ENCODE results near the gene ITM2B.

The ITM2B gene

GRCh38 chr13:48302871-48303358 lies 69.9 kb downstream of the ITM2B start:
- in situ Hi-C loops (cut with MboI; ENCODE audit: low sequenced_read_pairs) = no loop called here

- in situ Hi-C loops (cut with MboI; ENCODE audit: low sequenced_read_pairs) = no loop called here
Measured at GRCh38 chr13:48303359-48304142, 70.5 kb downstream of the ITM2B start, which contains the start of gene RB1. RB1 (plus strand) TSS chr13:48303751; CDS start chr13:48303913, 162 bp downstream.

GRCh38 chr13:48304143-48304876 lies 71.3 kb downstream of the ITM2B start:
- in situ Hi-C loops (cut with MboI; ENCODE audit: low sequenced_read_pairs) = no loop called here

GRCh38 chr13:48311223-48311622 lies 78.2 kb downstream of the ITM2B start:
- in situ Hi-C loops (cut with MboI; ENCODE audit: low sequenced_read_pairs) = no loop called here

- in situ Hi-C loops (cut with MboI; ENCODE audit: low sequenced_read_pairs) = no loop called here
Measured at GRCh38 chr13:48315969-48316650, 83.1 kb downstream of the ITM2B start.

- in situ Hi-C loops (cut with MboI; ENCODE audit: low sequenced_read_pairs) = no loop called here
Measured at GRCh38 chr13:48316826-48317510, 84.0 kb downstream of the ITM2B start.

- in situ Hi-C loops (cut with MboI; ENCODE audit: low sequenced_read_pairs) = no loop called here
Measured at GRCh38 chr13:48317511-48318376, 84.7 kb downstream of the ITM2B start.

- in situ Hi-C loops (cut with MboI; ENCODE audit: low sequenced_read_pairs) = no loop called here
Measured at GRCh38 chr13:48318377-48318811, 85.4 kb downstream of the ITM2B start.

- in situ Hi-C loops (cut with MboI; ENCODE audit: low sequenced_read_pairs) = no loop called here
Measured at GRCh38 chr13:48318821-48319511, 86.0 kb downstream of the ITM2B start.
